Regular cardiac myocyte (primary cell): ENCODE results near the gene ZNF285. TPM values are rescaled to one million over a fixed set of nuclear protein-coding genes. Genes with fewer than 3 reads are reported as not detected.

Source experiments
- total RNA-seq: library from RNA; depleted of rRNA; stranded (reverse); fragments of >200 nt; gene quantifications from 2 replicates; pipeline ENCODE4 v1.2.3, GENCODE V29; 2014

ZNF285 gene
- 3.1 and 3.4 TPM in 2 replicates for total RNA-seq

DNA sequence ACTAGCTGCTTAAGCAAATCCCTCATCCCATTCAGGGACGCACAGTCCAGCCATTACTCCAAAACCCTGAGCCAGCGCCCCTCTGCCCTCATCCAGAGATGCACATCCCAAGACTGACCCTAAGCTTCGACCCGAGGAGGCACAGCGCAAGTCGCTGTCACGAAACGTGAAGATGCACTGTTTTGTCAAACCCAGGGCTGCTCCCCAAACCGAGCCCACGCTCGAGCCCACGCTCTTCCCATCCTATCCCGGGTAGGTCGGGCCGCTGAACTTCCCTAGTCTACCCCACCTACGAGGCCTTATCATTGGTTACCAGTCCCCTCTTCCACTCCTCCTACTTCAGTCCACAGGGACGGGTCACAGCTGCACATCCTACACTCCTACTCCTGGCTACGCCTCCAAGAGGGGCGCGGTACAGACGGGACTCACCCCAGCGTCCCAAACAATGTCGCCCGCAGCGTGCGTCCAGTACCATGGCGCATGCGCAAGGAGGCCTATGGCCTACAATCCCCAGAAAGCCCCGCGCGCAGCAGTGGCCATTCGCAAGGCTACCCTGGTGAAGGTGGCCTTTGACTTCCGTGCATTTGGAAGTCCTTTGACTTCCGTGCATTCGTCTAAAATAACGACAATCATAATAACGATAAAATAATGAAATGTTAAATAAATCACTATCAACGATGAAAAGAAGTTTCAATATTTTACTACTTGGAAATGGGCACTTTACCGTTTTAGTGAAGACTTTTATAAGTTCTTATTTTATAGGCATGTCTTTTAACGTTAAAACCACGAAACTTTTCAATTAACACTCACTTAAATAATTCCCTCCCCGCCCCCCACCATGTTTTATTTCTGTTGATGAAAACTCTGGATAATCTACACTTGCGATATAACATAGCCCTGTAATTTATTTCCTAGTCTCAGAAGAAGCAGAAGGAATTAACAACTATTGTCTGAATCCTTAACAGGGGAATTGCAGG is at the start of gene ZNF285:
Gene ZNF285 (minus strand): TSS at position 470 of the 977 bp plus-strand sequence. CDS start 4,395 bp downstream, outside the sequence.

DNA sequence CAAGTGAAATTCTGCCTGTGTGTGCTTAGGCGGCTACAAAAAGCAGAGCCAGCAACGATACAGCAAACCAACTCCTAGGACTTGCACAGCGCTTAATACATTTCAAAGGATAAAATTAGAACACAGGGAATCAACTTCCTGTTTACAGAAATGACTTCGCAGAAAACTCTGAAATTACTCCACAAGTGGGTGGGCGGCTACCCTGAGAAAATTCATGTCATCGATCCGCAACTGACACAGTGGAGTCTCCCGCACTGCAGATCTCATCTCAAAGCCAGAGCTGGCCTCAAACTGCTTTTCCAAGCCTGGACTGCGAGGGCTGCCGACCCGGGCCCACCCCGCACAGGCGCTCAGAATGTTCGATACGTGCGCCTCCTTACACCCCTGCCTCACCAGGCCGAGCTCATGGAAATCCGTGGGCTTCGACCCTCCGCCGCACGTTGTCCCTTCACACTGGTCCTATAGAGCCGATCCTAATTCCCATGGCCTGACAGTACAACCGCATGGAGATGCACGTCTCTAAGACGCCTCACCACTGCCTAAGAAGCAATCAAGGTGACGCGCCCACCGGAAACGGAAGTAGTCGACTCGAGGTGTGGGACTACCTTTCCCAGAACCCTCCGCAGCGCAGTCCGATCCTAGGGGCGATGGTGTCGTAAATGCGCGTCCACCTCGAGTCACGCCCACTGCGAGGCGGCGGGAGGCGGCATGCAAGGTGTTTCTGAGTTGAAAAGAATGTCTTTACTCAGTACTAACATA is 46.7 kb upstream of the ZNF285 start, which contains the start of gene ZNF229:
Gene ZNF229 (minus strand): TSS at position 557 of the 759 bp plus-strand sequence. CDS start 5,625 bp downstream, outside the sequence.

DNA sequence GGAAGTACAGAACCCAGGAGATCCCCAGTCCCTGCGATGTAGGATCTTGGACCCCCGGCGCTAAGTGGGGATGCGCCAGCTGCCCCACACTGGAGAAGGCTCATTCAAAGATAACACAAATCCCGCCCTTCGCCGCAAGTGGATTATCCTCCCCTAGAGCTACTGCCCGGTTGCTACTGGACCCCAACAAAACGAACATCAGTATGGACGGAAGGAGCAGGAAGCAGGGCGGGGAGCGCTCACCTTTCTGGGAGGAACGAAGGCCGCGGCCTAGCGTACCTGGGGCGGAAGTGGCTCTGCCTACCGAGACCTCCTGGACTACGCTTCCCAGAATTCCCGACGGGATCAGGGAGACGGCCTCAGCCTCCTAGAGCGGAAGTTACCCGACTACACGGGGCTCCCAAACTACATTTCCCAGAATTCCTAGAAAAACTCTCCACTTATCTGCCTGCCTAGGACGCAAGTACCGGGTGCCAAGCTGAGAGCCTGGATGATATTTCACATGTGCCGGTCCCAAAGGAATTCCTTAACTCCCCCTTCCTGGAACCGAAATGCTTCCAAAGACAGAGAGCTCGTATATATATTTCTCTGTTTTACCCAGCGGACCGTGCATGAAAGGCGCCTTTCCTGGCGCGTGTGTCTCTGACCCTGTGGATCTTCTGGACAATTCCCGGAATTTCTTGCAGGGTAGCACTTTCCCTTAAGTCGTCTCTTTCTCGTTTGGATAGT is 44.9 kb downstream of the ZNF285 start, which contains the start of gene ZNF112:
Gene ZNF112 (minus strand): TSS at position 298 of the 729 bp plus-strand sequence. CDS start 16,141 bp downstream, outside the sequence.

Other genes with a start within 250 kb of the ZNF285 start
- gene ZNF226, start 236.5 kb downstream of the ZNF285 start, total RNA-seq, result 15.9 and 21.7 TPM in 2 replicates
- gene ZNF227, start 189.1 kb downstream of the ZNF285 start, total RNA-seq, result 17.2 and 17.3 TPM in 2 replicates
- gene ZNF233, start 141.7 kb downstream of the ZNF285 start, total RNA-seq, result 0.38 and 0.85 TPM in 2 replicates
- gene ZNF235, start 96.6 kb downstream of the ZNF285 start, total RNA-seq, result 2.3 and 5.1 TPM in 2 replicates
- gene ZNF112, start 44.9 kb downstream of the ZNF285 start, total RNA-seq, result 7.1 and 9.9 TPM in 2 replicates
- 8.6 and 13.0 TPM in 2 replicates for gene ZNF229, start 46.9 kb upstream of the ZNF285 start, total RNA-seq
- 5.8 and 7.3 TPM in 2 replicates for gene ZNF180, start 98.9 kb upstream of the ZNF285 start, total RNA-seq
- gene CEACAM20, start 128.1 kb upstream of the ZNF285 start, total RNA-seq, result not detected in 2 replicates
- gene IGSF23, start 212.0 kb upstream of the ZNF285 start, total RNA-seq, result 0.19 and 0.28 TPM in 2 replicates
- gene PVR, start 242.3 kb upstream of the ZNF285 start, total RNA-seq, result 127 and 142 TPM in 2 replicates